HG03442 (cell line): ENCODE results near the gene CRYBA2.

Experiments
- ATAC-seq: cut with Tn5 transposase; IDR thresholded peaks from one replicate; pipeline ENCODE4 v1.9.1; 2021; ENCODE audit warnings: mild to moderate bottlenecking, moderate library complexity; ENCODE audit not compliant: unreplicated experiment

Gene CRYBA2

GRCh38 chr2:218958276-218958675 lies 34.9 kb downstream of the CRYBA2 start:
- ATAC-seq = no peak

- ATAC-seq = no peak
Observed at GRCh38 chr2:218957671-218958070, 35.6 kb downstream of the CRYBA2 start.

GRCh38 chr2:218956039-218956438 lies 37.2 kb downstream of the CRYBA2 start:
- ATAC-seq = no peak

DNA sequence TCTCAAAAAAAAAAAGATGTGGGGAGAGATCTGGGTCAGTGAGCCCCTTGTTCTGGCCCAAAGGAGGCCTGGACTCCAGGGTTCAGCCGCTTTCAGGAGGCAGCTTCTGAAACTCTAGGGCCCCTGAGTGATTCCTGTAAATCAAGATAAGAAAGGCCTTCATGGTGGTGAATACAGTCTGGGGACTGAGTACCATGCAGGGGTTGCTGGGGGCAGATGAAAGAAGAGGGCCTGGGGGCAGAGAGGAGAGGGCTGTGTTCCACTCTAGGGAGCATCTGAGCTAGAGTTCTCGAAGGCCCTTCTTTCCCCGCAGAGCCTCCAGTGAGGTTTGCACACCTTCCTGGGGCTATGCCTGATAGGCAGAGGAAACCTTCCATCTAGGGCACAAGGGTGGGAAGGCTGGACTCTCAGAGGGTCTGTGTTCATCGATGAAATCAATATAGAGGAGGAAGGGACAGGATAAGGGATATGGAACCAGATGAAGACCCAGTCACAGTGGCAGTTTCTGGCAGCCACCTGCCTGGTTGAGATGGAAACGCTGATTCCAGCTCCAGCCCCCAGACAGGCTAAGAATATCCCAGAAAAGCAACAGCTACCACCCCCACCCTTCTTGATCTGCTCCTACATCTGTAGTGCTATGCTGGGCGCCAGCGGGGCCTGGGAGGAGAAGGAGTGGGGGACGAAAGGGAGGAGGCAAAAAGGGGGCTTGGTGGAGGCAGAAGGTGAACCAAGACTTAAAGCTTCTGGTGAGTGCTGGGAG lies 38.5 kb downstream of the CRYBA2 start:
- no peak for ATAC-seq

- ATAC-seq = no peak
Observed at GRCh38 chr2:218953366-218953954, 39.8 kb downstream of the CRYBA2 start.

GRCh38 chr2:218952160-218952559 lies 41.1 kb downstream of the CRYBA2 start:
- no peak for ATAC-seq

GRCh38 chr2:218946621-218947020 lies 46.6 kb downstream of the CRYBA2 start:
- ATAC-seq = no peak

- ATAC-seq = no peak
Observed at GRCh38 chr2:218944759-218945404, 48.3 kb downstream of the CRYBA2 start.
